NCI-H2171 (cell line): ENCODE measurements around the gene ALDH4A1.
A peak's percentile ranks its signal among the peaks of the same experiment; 100 is the strongest.

ENCODE experiments used
- DNase-seq: peaks from one replicate; lab custom pipeline; 2025; lab: John Stamatoyannopoulos, UW

ALDH4A1 gene, protein sequence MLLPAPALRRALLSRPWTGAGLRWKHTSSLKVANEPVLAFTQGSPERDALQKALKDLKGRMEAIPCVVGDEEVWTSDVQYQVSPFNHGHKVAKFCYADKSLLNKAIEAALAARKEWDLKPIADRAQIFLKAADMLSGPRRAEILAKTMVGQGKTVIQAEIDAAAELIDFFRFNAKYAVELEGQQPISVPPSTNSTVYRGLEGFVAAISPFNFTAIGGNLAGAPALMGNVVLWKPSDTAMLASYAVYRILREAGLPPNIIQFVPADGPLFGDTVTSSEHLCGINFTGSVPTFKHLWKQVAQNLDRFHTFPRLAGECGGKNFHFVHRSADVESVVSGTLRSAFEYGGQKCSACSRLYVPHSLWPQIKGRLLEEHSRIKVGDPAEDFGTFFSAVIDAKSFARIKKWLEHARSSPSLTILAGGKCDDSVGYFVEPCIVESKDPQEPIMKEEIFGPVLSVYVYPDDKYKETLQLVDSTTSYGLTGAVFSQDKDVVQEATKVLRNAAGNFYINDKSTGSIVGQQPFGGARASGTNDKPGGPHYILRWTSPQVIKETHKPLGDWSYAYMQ

GRCh38 chr1:18902523-18903290 is at the start of gene ALDH4A1:
TSS of gene ALDH4A1 (minus strand) at chr1:18902555. CDS start at chr1:18902523, 32 bp downstream.
- peak; percentile 93 for DNase-seq

- no peak for DNase-seq
These were observed 49.5 kb upstream of the ALDH4A1 start for GRCh38 chr1:18951818-18952391.

DNA sequence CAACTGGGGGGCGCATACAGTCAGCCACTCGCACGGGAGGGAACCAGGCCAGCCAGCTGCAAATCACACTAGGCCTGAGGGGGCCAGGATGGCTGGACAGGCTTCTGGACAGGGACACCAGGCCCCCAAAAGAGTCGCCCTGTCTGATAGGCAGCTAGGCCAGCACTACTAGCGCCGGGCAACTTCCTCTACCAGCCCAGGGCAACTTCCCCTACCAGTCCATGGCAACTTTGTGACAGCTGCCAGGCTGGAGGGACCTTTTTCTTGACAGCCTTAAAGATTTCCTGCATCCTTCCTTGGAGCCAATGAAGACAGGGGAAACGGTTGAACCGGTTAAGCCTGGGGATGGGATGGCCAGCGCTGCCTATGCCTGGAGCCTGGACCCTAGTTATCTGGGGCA is 49.1 kb upstream of the ALDH4A1 start:
- DNase-seq, result no peak

GRCh38 chr1:18950401-18951026 is 48.2 kb upstream of the ALDH4A1 start:
- no peak for DNase-seq

- DNase-seq, result no peak
These were observed 47.5 kb upstream of the ALDH4A1 start for GRCh38 chr1:18949686-18950400.

- no peak for DNase-seq
These were observed 46.7 kb upstream of the ALDH4A1 start for GRCh38 chr1:18948913-18949685.

- peak; percentile 4 for DNase-seq
These were observed 45.9 kb upstream of the ALDH4A1 start for GRCh38 chr1:18948048-18948912.

DNA sequence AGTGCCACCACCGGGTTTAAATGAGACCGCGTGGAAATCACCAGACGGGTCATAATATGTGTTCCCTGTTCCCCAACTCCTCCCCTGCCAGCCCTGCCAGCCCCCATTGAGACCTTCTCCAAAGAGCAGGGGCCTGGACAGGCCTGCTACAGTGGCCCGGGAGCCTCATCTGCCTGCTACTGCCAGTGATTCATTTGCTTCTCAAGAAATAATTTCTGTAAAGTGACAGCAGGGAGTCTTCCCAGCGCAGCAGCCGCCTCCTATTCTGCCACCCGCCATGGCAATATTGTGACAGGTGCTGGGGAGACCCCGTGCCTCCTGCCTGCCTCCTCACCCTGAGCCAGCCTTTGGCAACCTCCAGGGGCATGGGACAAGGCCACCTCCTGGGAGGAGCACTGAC is 45.2 kb upstream of the ALDH4A1 start:
- peak; percentile 4 for DNase-seq

GRCh38 chr1:18946550-18947381 is 44.4 kb upstream of the ALDH4A1 start:
- DNase-seq, result no peak

DNA sequence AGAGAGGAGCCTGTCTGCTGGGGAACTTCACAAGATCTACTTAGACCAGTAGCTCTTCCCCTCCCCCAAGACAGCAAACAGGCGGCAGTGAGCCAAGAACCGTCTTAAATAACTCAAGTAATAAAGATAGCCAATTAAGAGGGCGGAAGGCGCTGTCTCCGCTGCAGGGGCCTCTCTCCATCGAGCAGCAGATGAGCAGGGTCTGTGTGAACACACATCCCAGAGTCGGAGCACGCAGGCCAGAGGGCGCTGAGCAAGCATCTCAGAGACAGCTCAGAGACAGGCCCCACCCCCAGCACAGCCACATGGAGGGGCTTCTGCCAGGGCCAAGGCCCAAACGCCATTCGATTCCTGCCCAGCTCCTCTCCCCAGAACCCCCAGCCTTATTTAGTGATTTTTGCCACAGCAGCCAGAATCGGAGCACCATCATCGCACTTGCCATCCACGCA is 43.1 kb upstream of the ALDH4A1 start:
- DNase-seq, result peak; percentile 75

- DNase-seq, result no peak
These were observed 42.5 kb upstream of the ALDH4A1 start for GRCh38 chr1:18944810-18945209.

DNA sequence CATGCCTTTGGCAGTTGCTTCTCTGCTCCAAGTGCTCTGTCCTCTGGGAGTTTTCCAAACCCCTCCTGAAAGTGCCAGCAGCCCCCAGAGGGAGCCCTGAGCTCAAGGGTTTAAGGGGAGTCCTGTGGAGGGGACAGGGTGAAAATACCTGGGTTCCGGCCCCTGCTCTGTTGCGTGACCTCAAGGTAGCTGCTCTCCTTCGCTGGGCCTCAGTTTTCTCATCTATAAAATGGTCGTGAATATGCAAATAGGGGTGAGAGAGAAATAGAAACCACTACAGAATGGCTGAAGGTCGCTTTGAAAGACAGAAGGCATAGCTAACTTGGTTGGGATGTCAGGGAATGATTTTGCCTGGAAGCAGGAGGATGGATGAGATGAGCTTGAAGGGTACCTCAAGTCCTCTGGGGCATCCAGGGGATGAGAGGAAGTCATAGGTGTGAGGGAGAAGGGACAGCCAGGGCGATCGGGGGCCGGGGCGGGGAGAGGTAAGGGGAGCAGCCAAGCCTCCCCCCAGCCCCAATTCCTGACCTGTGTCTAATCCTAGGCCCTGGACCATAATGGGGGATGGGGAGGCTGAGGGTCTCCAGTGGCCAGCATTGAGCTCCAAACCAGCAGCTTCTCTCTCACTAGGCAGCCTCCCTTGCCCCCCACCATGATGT is 41.7 kb upstream of the ALDH4A1 start:
- DNase-seq, result no peak

DNA sequence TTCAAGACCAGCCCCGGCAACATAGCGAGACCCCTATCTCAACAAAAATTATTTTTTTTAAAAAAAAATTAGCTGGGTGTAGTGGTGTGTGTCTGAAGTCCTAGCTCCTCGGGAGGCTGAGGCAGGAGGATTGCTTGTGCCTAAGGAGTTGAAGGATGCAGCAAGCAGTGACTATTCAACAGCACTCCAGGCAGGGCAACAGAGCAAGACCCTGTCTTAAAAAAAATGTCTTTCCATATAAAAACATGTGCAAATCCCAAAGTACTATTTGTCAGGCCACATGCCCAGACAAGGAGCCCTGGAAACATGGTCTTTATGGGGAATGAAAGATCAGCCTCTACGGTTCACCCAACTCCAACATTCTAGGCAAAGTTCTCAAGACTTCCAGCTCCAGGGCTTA is 40.8 kb upstream of the ALDH4A1 start:
- no peak for DNase-seq

- no peak for DNase-seq
These were observed 40.0 kb upstream of the ALDH4A1 start for GRCh38 chr1:18942340-18942739.

GRCh38 chr1:18941221-18942141 is 39.1 kb upstream of the ALDH4A1 start:
- DNase-seq, result peak; percentile 68

DNA sequence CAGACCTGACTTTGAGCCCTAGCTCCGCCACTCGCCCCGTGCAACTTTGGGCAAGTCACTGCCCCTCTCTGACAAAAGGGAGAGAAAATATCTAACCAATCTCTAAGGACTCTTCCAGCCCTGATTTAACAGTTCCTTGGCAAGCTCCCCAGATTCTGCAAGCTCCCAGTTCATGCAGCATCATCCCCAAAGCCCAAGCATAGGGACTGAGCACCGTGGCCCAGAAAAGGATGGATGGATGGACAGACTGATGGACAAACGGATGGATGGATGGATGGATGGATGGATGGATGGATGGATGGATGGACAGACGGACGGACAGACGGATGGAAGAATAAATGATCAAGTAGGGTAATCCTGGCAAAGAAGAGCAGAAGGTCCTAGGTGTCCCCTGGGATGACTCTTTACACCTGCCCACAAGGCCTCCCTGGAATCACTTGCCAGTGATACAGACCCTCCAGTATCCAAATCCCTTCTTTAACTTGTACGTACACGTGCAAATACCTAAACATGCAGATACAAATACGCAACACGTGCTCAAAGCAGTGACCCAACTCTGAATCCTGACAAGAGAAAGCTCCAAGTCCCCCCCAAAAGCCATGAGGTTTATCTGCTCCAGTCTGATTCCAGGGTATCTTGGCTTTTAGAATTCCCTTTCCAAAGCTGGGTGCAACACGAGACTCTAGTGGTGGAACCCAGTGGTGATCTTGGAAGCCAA is 38.1 kb upstream of the ALDH4A1 start:
- DNase-seq, result peak; percentile 12
